Endothelial cell (in vitro differentiated cells): Measurements from ENCODE around the gene MYO7A. TPM values are rescaled to one million over a fixed set of nuclear protein-coding genes. Genes with fewer than 3 reads are reported as not detected.
A peak's percentile ranks its signal among the peaks of the same experiment; 100 is the strongest.

Experiments
- DNase-seq: peaks from one replicate; pipeline ENCODE4 v3.0.0; 2021; ENCODE audit warnings: low spot score
- H3K27ac Mint-ChIP-seq: one replicate; pipeline ENCODE4 v1.8.0; 2021; ENCODE audit warnings: mixed read lengths, inconsistent platforms; ENCODE audit not compliant: unreplicated experiment
- H3K27me3 Mint-ChIP-seq: one replicate; pipeline ENCODE4 v1.8.0; 2021; ENCODE audit warnings: mild to moderate bottlenecking, moderate library complexity, mixed read lengths, inconsistent platforms; ENCODE audit not compliant: unreplicated experiment
- H3K36me3 Mint-ChIP-seq: one replicate; pipeline ENCODE4 v1.8.0; 2021; ENCODE audit warnings: mild to moderate bottlenecking, low read depth, mixed read lengths, inconsistent platforms; ENCODE audit not compliant: unreplicated experiment
- H3K4me1 Mint-ChIP-seq: one replicate; pipeline ENCODE4 v1.8.0; 2021; ENCODE audit warnings: mild to moderate bottlenecking, mixed read lengths, inconsistent platforms; ENCODE audit not compliant: unreplicated experiment
- H3K4me3 Mint-ChIP-seq: one replicate; pipeline ENCODE4 v1.8.0; 2021; ENCODE audit warnings: mild to moderate bottlenecking, mixed read lengths, inconsistent platforms; ENCODE audit not compliant: unreplicated experiment
- H3K9me3 Mint-ChIP-seq: one replicate; pipeline ENCODE4 v1.8.0; 2021; ENCODE audit warnings: mixed read lengths, inconsistent platforms; ENCODE audit not compliant: unreplicated experiment
- total RNA-seq: library from RNA; stranded (reverse); fragmentation: NEBNext Ultra II Directional; extraction: Animal tissue kit (Norgen Biotek cat#: 25700); gene quantifications from one replicate; pipeline ENCODE4 v1.2.1, GENCODE V29; 2021; ENCODE audit not compliant: unreplicated experiment
- TF ChIP-seq, protein P1 (sequence below): fragments of 200-600 bp; sonication (generic); IDR thresholded peaks from one replicate; pipeline ENCODE4 v1.5.0; 2021; ENCODE audit warnings: antibody characterized with exemption; ENCODE audit not compliant: unreplicated experiment

Gene MYO7A
- total RNA-seq, 1 donor from 2014 or later = 18.3 TPM

- no peak for DNase-seq
- Mint-ChIP-seq H3K36me3 (peaks cover 42% of the 10 kb centered on the region), H3K27ac (no peak overlapping the region), H3K4me1 (peaks cover 2% of the 10 kb centered on the region), H3K4me3 (peak overlapping the region; percentile 56), H3K27me3 (peaks cover 15% of the 10 kb centered on the region), H3K9me3 (no peaks in the 10 kb centered on the region)
- TF ChIP-seq, protein P1, sequence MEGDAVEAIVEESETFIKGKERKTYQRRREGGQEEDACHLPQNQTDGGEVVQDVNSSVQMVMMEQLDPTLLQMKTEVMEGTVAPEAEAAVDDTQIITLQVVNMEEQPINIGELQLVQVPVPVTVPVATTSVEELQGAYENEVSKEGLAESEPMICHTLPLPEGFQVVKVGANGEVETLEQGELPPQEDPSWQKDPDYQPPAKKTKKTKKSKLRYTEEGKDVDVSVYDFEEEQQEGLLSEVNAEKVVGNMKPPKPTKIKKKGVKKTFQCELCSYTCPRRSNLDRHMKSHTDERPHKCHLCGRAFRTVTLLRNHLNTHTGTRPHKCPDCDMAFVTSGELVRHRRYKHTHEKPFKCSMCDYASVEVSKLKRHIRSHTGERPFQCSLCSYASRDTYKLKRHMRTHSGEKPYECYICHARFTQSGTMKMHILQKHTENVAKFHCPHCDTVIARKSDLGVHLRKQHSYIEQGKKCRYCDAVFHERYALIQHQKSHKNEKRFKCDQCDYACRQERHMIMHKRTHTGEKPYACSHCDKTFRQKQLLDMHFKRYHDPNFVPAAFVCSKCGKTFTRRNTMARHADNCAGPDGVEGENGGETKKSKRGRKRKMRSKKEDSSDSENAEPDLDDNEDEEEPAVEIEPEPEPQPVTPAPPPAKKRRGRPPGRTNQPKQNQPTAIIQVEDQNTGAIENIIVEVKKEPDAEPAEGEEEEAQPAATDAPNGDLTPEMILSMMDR = no peak
These were observed 85.1 kb downstream of the MYO7A start for GRCh38 chr11:77213029-77213579.

DNA sequence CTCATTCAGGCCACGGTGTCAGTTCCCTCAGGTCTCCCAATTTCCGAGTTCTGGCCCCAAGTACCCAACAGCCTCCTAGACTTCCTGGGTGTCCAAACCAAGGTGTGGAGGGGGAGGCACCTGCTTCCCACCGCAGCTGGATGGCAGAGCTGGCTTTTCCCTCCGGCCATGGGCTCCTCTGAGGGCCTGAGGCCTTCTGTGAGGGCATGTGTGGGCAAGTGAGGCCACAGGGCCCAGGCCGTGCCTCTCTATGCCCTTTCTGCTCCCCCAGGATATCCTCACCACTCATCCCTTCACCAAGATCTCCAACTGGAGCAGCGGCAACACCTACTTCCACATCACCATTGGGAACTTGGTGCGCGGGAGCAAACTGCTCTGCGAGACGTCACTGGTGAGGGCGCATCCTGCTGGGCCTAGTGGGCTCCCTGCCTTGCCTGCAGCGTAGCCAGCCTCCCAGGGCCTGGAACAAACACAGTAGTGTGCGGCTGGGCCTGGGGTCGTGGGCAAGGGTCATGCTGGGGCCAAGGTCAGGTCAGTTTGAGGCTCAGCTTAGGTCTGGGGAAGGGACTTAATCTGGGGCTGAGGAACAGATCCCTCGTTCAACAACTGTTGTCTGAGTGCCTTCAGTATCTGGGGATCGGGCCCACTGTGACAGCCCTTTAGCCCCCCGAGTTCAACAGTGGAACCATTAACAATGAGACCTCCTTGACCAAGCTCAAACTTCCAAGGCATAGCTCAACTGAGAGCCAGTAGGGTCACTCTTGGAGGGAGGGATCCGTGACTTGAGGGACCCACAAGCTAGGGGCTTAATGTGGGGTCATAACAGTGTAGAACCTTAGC lies 85.8 kb downstream of the MYO7A start:
- TF ChIP-seq, protein P1 = no peak
- peaks cover 15% of the 10 kb centered on the region for H3K27me3 Mint-ChIP-seq
- peaks cover 2% of the 10 kb centered on the region for H3K4me1 Mint-ChIP-seq
- peaks cover 42% of the 10 kb centered on the region for H3K36me3 Mint-ChIP-seq
- H3K9me3 Mint-ChIP-seq = no peaks in the 10 kb centered on the region
- peak overlapping the region; percentile 56 for H3K4me3 Mint-ChIP-seq
- H3K27ac Mint-ChIP-seq = no peak overlapping the region
- DNase-seq = no peak

- TF ChIP-seq, protein P1 = no peak
- H3K27ac Mint-ChIP-seq = no peak overlapping the region
- no peaks in the 10 kb centered on the region for H3K9me3 Mint-ChIP-seq
- H3K4me3 Mint-ChIP-seq = no peak overlapping the region
- peaks cover 13% of the 10 kb centered on the region for H3K27me3 Mint-ChIP-seq
- H3K4me1 Mint-ChIP-seq = peaks cover 2% of the 10 kb centered on the region
- DNase-seq = no peak
- H3K36me3 Mint-ChIP-seq = peaks cover 42% of the 10 kb centered on the region
These were observed 86.5 kb downstream of the MYO7A start for GRCh38 chr11:77214557-77214956.

DNA sequence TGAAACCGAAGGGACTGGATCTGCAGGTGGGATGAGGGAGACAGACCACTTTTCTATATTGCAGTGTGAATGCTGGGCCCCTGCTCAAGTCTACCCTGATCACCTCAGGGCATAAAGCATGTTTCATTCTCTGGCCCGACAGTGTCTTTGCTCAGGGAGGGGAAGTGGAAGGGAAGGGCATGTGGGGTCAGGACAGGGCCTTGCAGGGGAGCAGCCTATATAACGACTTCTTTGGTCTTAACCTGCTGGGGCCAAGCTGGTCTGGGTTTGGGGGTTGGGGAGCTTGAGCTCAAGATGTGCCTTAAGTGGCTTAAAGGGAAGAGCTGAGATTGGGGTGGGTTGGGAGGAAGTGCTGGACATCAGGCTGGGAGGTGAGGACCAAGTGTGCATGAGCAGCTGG lies 87.1 kb downstream of the MYO7A start:
- H3K4me3 Mint-ChIP-seq = no peak overlapping the region
- H3K36me3 Mint-ChIP-seq = peaks cover 37% of the 10 kb centered on the region
- no peak for DNase-seq
- H3K27ac Mint-ChIP-seq = no peak overlapping the region
- peaks cover 2% of the 10 kb centered on the region for H3K4me1 Mint-ChIP-seq
- H3K27me3 Mint-ChIP-seq = peaks cover 15% of the 10 kb centered on the region
- TF ChIP-seq, protein P1 = no peak
- H3K9me3 Mint-ChIP-seq = no peaks in the 10 kb centered on the region

DNA sequence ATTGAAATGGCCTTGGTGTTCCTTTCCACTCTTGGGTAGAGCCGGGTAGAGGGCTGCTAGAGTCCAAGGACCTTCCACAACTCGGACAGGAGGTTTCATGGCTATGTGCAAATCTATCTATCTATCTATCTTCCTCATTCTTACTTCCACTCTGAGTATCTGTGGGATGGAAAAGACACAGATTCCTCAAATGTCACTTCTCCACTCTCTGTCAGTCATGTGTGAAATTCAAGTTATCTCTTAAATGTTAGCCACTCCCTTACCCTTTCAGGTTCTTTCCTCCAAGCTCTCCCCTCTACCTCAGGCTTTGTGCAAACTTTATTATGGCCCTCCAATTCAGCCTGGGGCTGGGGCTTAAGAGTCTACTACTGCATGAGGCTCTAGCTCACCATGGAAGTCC lies 89.1 kb downstream of the MYO7A start:
- peaks cover 12% of the 10 kb centered on the region for H3K27me3 Mint-ChIP-seq
- H3K4me3 Mint-ChIP-seq = no peak overlapping the region
- DNase-seq = no peak
- TF ChIP-seq, protein P1 = no peak
- no peaks in the 10 kb centered on the region for H3K9me3 Mint-ChIP-seq
- H3K27ac Mint-ChIP-seq = no peak overlapping the region
- no peaks in the 10 kb centered on the region for H3K4me1 Mint-ChIP-seq
- H3K36me3 Mint-ChIP-seq = peaks cover 29% of the 10 kb centered on the region
